CD14-positive monocyte (primary cell): ENCODE measurements around the gene LRCH1. TPM values are rescaled to one million over a fixed set of nuclear protein-coding genes. Genes with fewer than 3 reads are reported as not detected.

Source experiments
- DNase-seq, 3 donors: peaks; one replicate each; pipeline ENCODE4 v3.0.0-alpha.2; 2011 to 2022
- H2AFZ ChIP-seq: 2 replicates; pipeline ENCODE4 v1.6.0; 2012; ENCODE audit warnings: mild to moderate bottlenecking, low read depth, low read length, inconsistent platforms; ENCODE audit not compliant: insufficient read depth, poor library complexity, severe bottlenecking
- H3K27ac ChIP-seq, 2 donors: 1 replicate in 1 of 2; 2 replicates in 1 of 2; pipeline ENCODE4 v1.5.1; 2012 to 2013; ENCODE audit warnings: low read length in 2 of 2, control low read depth in 1 of 2, inconsistent platforms in 1 of 2, low read depth in 1 of 2, mild to moderate bottlenecking in 1 of 2
- H3K27me3 ChIP-seq, 2 donors: one replicate each; pipeline versions ENCODE4 v1.6.0 to v1.6.1; 2011 to 2013; ENCODE audit warnings: low read length in 2 of 2; ENCODE audit not compliant: control insufficient read depth in 2 of 2, insufficient read depth in 2 of 2
- H3K36me3 ChIP-seq, 2 donors: replicated peaks in 1 of 2; 1 replicate in 1 of 2; 2 replicates in 1 of 2; pipeline versions ENCODE4 v1.5.1 to v1.6.1; 2012 to 2013; ENCODE audit warnings: low read length in 2 of 2, control low read depth in 1 of 2, inconsistent platforms in 1 of 2, mild to moderate bottlenecking in 1 of 2; ENCODE audit not compliant: insufficient read depth in 2 of 2, control insufficient read depth in 1 of 2
- H3K4me1 ChIP-seq, 2 donors: 1 replicate in 1 of 2; 2 replicates in 1 of 2; pipeline versions ENCODE4 v1.5.1 to v1.6.1; 2012 to 2013; ENCODE audit warnings: low read length in 2 of 2, control low read depth in 1 of 2, inconsistent platforms in 1 of 2, mild to moderate bottlenecking in 1 of 2, moderate library complexity in 1 of 2; ENCODE audit not compliant: insufficient read depth in 2 of 2, control insufficient read depth in 1 of 2
- H3K4me2 ChIP-seq: replicated peaks from 2 replicates; pipeline ENCODE3; 2012; ENCODE audit warnings: low read length, moderate library complexity, mild to moderate bottlenecking; ENCODE audit not compliant: poor library complexity, severe bottlenecking; ENCODE audit errors: extremely low read depth
- H3K4me3 ChIP-seq, 3 experiments: fragments of 200-600 bp in 1 of 3; sonication (generic) in 1 of 3; replicated peaks in 1 of 3; 1 replicate in 2 of 3; 2 replicates in 1 of 3; pipeline ENCODE4 v1.5.1; 2011 to 2013; ENCODE audit warnings: low read length in 3 of 3, mild to moderate bottlenecking in 3 of 3, control low read depth in 2 of 3, low read depth in 2 of 3, inconsistent platforms in 1 of 3, moderate library complexity in 1 of 3
- H3K79me2 ChIP-seq: 2 replicates; pipeline ENCODE4 v1.6.0; 2012; ENCODE audit warnings: mild to moderate bottlenecking, control low read depth, inconsistent platforms, low read length, moderate library complexity; ENCODE audit not compliant: insufficient read depth
- H3K9ac ChIP-seq: 2 replicates; pipeline ENCODE4 v1.6.0; 2017; ENCODE audit warnings: low read length, mild to moderate bottlenecking; ENCODE audit not compliant: insufficient read depth, poor library complexity, severe bottlenecking
- H3K9me3 ChIP-seq, 2 donors: replicated peaks in 1 of 2; 1 replicate in 1 of 2; 2 replicates in 1 of 2; pipeline versions ENCODE4 v1.5.1 to v1.6.1; 2012 to 2013; ENCODE audit warnings: low read length in 2 of 2, control low read depth in 1 of 2; ENCODE audit not compliant: control insufficient read depth in 1 of 2, insufficient read depth in 1 of 2
- H4K20me1 ChIP-seq: 2 replicates; pipeline ENCODE4 v1.6.0; 2012; ENCODE audit warnings: mild to moderate bottlenecking, low read length, control low read depth, moderate library complexity; ENCODE audit not compliant: insufficient read depth
- H3K27ac Mint-ChIP-seq, 7 donors: one replicate each; pipeline ENCODE4 v1.8.0; 2020; ENCODE audit warnings: mild to moderate bottlenecking in 7 of 7, mixed read lengths in 7 of 7, moderate library complexity in 6 of 7, inconsistent platforms in 2 of 7
- H3K27me3 Mint-ChIP-seq, 3 donors: one replicate each; pipeline ENCODE4 v1.8.0; 2021 to 2022; ENCODE audit warnings: low read depth in 3 of 3, mild to moderate bottlenecking in 3 of 3, mixed read lengths in 3 of 3, moderate library complexity in 3 of 3, inconsistent platforms in 1 of 3
- H3K36me3 Mint-ChIP-seq, 2 donors: one replicate each; pipeline ENCODE4 v1.8.0; 2020; ENCODE audit warnings: mixed read lengths in 2 of 2, inconsistent platforms in 1 of 2, mild to moderate bottlenecking in 1 of 2
- H3K4me1 Mint-ChIP-seq: one replicate; pipeline ENCODE4 v1.8.0; 2020; ENCODE audit warnings: mild to moderate bottlenecking, mixed read lengths
- H3K4me3 Mint-ChIP-seq, 2 donors: one replicate each; pipeline ENCODE4 v1.8.0; 2020; ENCODE audit warnings: mild to moderate bottlenecking in 2 of 2, mixed read lengths in 2 of 2, moderate library complexity in 1 of 2
- H3K9me3 Mint-ChIP-seq, 7 donors: one replicate each; pipeline ENCODE4 v1.8.0; 2020 to 2022; ENCODE audit warnings: mixed read lengths in 7 of 7, mild to moderate bottlenecking in 6 of 7, moderate library complexity in 6 of 7, inconsistent platforms in 2 of 7
- CTCF ChIP-seq: fragments of 200-600 bp; IDR thresholded peaks from one replicate; pipeline ENCODE4 v1.8.0; 2022; ENCODE audit warnings: antibody characterized with exemption, mild to moderate bottlenecking
- WGBS: methylation state at CpG from one replicate; pipeline ENCODE4 v1.1.5; 2013; ENCODE audit warnings: missing lambda C conversion rate; ENCODE audit not compliant: insufficient coverage; 5-methylcytosine and 5-hydroxymethylcytosine counted together
- intact Hi-C, 2 donors: fragments of 100-400 bp; cut with micrococcal nuclease; formaldehyde crosslinking; loops; one replicate each; pipeline versions ENCODE4 v1.15.0 to v1.15.1; 2023
- polyA plus RNA-seq, 3 donors: library from polyadenylated mRNA; depleted of rRNA in 1 of 3; unstranded in 2 of 3; stranded (reverse) in 1 of 3; fragments of 300-500 nt in 2 of 3; fragments of >200 nt in 1 of 3; fragmentation: Illumina TruSeq in 2 of 3; gene quantifications; 1 replicate in 2 of 3; 2 replicates in 1 of 3; pipeline ENCODE4 v1.2.3, GENCODE V29; 2012 to 2021

Gene LRCH1
- polyA plus RNA-seq, 3 donors = 0.88 to 7.1 (median 2.1) TPM

- intact Hi-C loops = no loop called here
Observed at GRCh38 chr13:46688306-46688705, 135.3 kb downstream of the LRCH1 start.

GRCh38 chr13:46698014-46698413 lies 145.0 kb downstream of the LRCH1 start:
- H3K27me3 Mint-ChIP-seq = no peaks in the 10 kb centered on the region
- no peaks in the 10 kb centered on the region for H3K4me1 Mint-ChIP-seq
- H3K36me3 ChIP-seq = peaks cover 71 to 91% of the 10 kb centered on the region in 2 donors
- H4K20me1 ChIP-seq = no peaks in the 10 kb centered on the region
- WGBS = 100% methylated on average over 2 of the region's 3 CpGs
- H3K27ac Mint-ChIP-seq = no peak overlapping the region
- DNase-seq = no peak
- H3K27me3 ChIP-seq = no peaks in the 10 kb centered on the region
- no peak overlapping the region for H3K4me2 ChIP-seq
- peaks cover 73 to 76% of the 10 kb centered on the region in 2 donors for H3K36me3 Mint-ChIP-seq
- H3K4me1 ChIP-seq = no peaks in the 10 kb centered on the region
- H2AFZ ChIP-seq = no peak overlapping the region
- TF ChIP-seq CTCF = no peak
- no peak overlapping the region for H3K9ac ChIP-seq
- no peaks in the 10 kb centered on the region for H3K9me3 ChIP-seq
- no peak overlapping the region for H3K27ac ChIP-seq
- H3K4me3 Mint-ChIP-seq = no peak overlapping the region
- H3K79me2 ChIP-seq = no peaks in the 10 kb centered on the region
- no peak overlapping the region for H3K4me3 ChIP-seq
- intact Hi-C loops = no loop called here
- H3K9me3 Mint-ChIP-seq = peaks cover 0 to 2% (median 0%) of the 10 kb centered on the region in 7 donors

More at GRCh38 chr13:46688306-46688705, 135.3 kb downstream of the LRCH1 start:
- Mint-ChIP-seq H3K9me3 (no peaks in the 10 kb centered on the region), H3K4me3 (no peak overlapping the region), H3K4me1 (peaks cover 13% of the 10 kb centered on the region), H3K36me3 (peaks cover 22 to 31% of the 10 kb centered on the region in 2 donors), H3K27me3 (no peaks in the 10 kb centered on the region), H3K27ac (no peak overlapping the region)
- H3K36me3 ChIP-seq = peaks cover 6 to 36% of the 10 kb centered on the region in 2 donors
- no peaks in the 10 kb centered on the region for H3K9me3 ChIP-seq
- no peaks in the 10 kb centered on the region for H3K27me3 ChIP-seq
- no peaks in the 10 kb centered on the region for H3K79me2 ChIP-seq
- no peak overlapping the region for H3K9ac ChIP-seq
- no peak for TF ChIP-seq CTCF
- H3K27ac ChIP-seq = no peak overlapping the region
- no peaks in the 10 kb centered on the region for H4K20me1 ChIP-seq
- DNase-seq = no peak
- H3K4me2 ChIP-seq = no peak overlapping the region
- no CpG with 5 or more reads among the region's 1 CpG for WGBS
- H3K4me1 ChIP-seq = peaks cover 6 to 14% of the 10 kb centered on the region in 2 donors
- no peak overlapping the region for H3K4me3 ChIP-seq
- H2AFZ ChIP-seq = no peak overlapping the region
